ENCODE measurements around the gene CCDC107. TPM values are rescaled to one million over a fixed set of nuclear protein-coding genes. Genes with fewer than 3 reads are reported as not detected.

Gene CCDC107
- total and polyA plus RNA-seq, 2 experiments from 2014 or later: 12.1 to 42.2 TPM

DNA sequence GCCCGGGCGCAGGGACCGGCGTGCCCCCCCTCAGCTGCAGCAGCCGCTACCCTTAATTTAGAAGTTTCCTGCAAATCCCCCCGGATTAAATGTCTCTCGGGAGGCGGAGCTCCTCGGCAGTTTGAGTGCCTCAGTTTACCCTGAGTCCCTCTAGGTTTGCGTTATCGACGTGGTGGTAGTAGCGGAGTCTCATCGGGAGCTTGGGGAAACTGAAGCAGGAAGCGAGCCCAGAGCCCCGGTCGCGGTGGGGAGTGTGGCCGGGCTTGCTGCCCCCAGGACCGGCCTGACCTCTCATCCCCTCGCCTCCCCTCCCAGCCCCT lies 32.2 kb downstream of the CCDC107 start:
- Histone ChIP-seq H3K4me2 (peak overlapping the region; percentile 99), H3K27ac (peak overlapping the region; percentile 94), H3K4me3 (peak overlapping the region; percentile 90), H2AFZ (peak overlapping the region; percentile 94), H3K4me1 (ENCODE audit: insufficient read depth) (peaks cover 20% of the 10 kb centered on the region), H3K27me3 (no peaks in the 10 kb centered on the region), H3K9me3 (ENCODE audit: low read depth) (no peaks in the 10 kb centered on the region), H3K36me3 (replicated peaks; ENCODE audit: insufficient read depth, low read depth) (no peaks in the 10 kb centered on the region), H3K79me2 (peaks cover 3% of the 10 kb centered on the region), H3K9me2 (replicated peaks; ENCODE audit: insufficient read depth) (no peaks in the 10 kb centered on the region), H4K20me1 (ENCODE audit: insufficient read depth, poor library complexity, severe bottlenecking) (no peaks in the 10 kb centered on the region)
- DNase-seq (ENCODE audit: low spot score): no peak
- TF ChIP-seq, protein P1, sequence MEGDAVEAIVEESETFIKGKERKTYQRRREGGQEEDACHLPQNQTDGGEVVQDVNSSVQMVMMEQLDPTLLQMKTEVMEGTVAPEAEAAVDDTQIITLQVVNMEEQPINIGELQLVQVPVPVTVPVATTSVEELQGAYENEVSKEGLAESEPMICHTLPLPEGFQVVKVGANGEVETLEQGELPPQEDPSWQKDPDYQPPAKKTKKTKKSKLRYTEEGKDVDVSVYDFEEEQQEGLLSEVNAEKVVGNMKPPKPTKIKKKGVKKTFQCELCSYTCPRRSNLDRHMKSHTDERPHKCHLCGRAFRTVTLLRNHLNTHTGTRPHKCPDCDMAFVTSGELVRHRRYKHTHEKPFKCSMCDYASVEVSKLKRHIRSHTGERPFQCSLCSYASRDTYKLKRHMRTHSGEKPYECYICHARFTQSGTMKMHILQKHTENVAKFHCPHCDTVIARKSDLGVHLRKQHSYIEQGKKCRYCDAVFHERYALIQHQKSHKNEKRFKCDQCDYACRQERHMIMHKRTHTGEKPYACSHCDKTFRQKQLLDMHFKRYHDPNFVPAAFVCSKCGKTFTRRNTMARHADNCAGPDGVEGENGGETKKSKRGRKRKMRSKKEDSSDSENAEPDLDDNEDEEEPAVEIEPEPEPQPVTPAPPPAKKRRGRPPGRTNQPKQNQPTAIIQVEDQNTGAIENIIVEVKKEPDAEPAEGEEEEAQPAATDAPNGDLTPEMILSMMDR (IDR thresholded peaks at IDR 0.05; ENCODE audit: poor library complexity): no peak
- TF ChIP-seq EZH2phosphoT487 (IDR thresholded peaks at IDR 0.05; ENCODE audit: low read depth, severe bottlenecking, unreplicated experiment) (no peak), EZH2 (IDR thresholded peaks at IDR 0.05; ENCODE audit: borderline replicate concordance) (no peak)
- 1% methylated on average over 17 of the region's 21 CpGs for WGBS (ENCODE audit: low lambda C conversion rate, missing lambda C conversion rate)

DNA sequence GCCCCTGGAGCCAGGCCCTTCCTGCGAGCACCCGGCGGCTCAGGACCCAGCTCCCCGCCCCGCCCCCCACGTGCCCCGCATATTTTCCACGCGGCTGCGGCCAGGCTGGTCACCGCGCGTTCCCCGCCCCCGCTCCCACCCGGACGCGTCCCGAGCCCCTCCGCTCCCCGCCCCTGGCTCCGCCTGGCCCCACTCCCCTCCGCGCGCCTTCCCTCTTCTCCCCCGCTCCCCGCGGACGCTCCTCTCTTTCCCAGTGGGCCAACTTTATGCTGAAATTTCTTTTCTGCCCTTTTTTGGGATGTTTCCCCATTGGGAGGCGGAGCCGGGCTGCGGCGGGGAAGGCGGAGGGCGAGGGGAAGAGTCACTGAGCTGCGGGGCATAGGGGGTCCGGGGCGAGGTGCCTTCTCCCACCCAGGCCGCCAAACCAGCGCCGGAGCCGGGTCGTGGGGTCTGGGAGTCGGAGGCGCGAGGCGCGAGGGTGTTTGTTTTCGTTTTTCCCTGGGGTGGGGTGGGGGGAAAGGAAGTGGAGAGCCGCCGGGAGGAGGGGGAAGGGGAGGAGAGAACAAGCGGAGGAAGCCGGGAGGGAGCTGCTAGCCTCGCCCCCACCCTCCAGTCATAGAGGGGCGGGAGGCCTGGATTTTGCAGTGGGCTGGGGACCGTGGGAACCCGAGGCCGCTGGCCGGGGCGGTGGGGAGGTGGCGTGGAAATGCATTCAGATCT lies 32.7 kb downstream of the CCDC107 start:
- Histone ChIP-seq H3K27me3 (no peaks in the 10 kb centered on the region), H3K27ac (peak overlapping the region; percentile 94), H2AFZ (peak overlapping the region; percentile 94), H3K36me3 (replicated peaks; ENCODE audit: insufficient read depth, low read depth) (no peaks in the 10 kb centered on the region), H3K9me2 (replicated peaks; ENCODE audit: insufficient read depth) (no peaks in the 10 kb centered on the region), H3K9me3 (ENCODE audit: low read depth) (no peaks in the 10 kb centered on the region), H4K20me1 (ENCODE audit: insufficient read depth, poor library complexity, severe bottlenecking) (no peaks in the 10 kb centered on the region), H3K4me3 (peak overlapping the region; percentile 90), H3K4me1 (ENCODE audit: insufficient read depth) (peaks cover 20% of the 10 kb centered on the region), H3K4me2 (peak overlapping the region; percentile 99), H3K79me2 (peaks cover 3% of the 10 kb centered on the region)
- WGBS (ENCODE audit: low lambda C conversion rate, missing lambda C conversion rate): 2% methylated on average over 11 of the region's 61 CpGs
- peak; percentile 75 for DNase-seq (ENCODE audit: low spot score)
- TF ChIP-seq, protein P1 (IDR thresholded peaks at IDR 0.05; ENCODE audit: poor library complexity): no peak
- no peak for TF ChIP-seq EZH2 (IDR thresholded peaks at IDR 0.05; ENCODE audit: borderline replicate concordance)
- no peak for TF ChIP-seq EZH2phosphoT487 (IDR thresholded peaks at IDR 0.05; ENCODE audit: low read depth, severe bottlenecking, unreplicated experiment)

DNA sequence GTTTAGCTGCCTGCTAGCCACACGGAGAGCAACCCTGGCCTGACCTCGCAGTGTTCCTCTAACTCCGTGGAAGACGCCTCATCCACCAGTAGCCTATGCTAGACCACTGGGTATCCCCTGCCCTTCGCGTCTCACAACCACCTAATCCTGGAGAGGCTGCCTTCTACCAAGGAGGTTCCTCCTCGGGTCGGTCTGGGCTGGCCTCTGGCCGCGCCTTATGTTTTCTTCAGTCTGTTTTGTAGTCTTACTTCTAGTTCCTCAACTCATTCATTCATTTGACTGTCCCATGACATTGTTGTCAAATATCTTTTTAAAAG lies 33.2 kb downstream of the CCDC107 start:
- peak overlapping the region; percentile 99 for H3K4me2 ChIP-seq
- H3K4me1 ChIP-seq (ENCODE audit: insufficient read depth): peaks cover 20% of the 10 kb centered on the region
- H4K20me1 ChIP-seq (ENCODE audit: insufficient read depth, poor library complexity, severe bottlenecking): no peaks in the 10 kb centered on the region
- H3K27me3 ChIP-seq: no peaks in the 10 kb centered on the region
- peak overlapping the region; percentile 90 for H3K4me3 ChIP-seq
- peaks cover 3% of the 10 kb centered on the region for H3K79me2 ChIP-seq
- no peaks in the 10 kb centered on the region for H3K9me3 ChIP-seq (ENCODE audit: low read depth)
- peak overlapping the region; percentile 94 for H2AFZ ChIP-seq
- no peak for DNase-seq (ENCODE audit: low spot score)
- H3K36me3 ChIP-seq (replicated peaks; ENCODE audit: insufficient read depth, low read depth): no peaks in the 10 kb centered on the region
- H3K27ac ChIP-seq: peak overlapping the region; percentile 94
- H3K9me2 ChIP-seq (replicated peaks; ENCODE audit: insufficient read depth): no peaks in the 10 kb centered on the region
- WGBS (ENCODE audit: low lambda C conversion rate, missing lambda C conversion rate): 23% methylated on average over 9 of the region's 10 CpGs
- TF ChIP-seq EZH2phosphoT487 (IDR thresholded peaks at IDR 0.05; ENCODE audit: low read depth, severe bottlenecking, unreplicated experiment) (no peak), EZH2 (IDR thresholded peaks at IDR 0.05; ENCODE audit: borderline replicate concordance) (no peak)
- TF ChIP-seq, protein P1 (IDR thresholded peaks at IDR 0.05; ENCODE audit: poor library complexity): no peak

Data from hepatocyte (in vitro differentiated cells).